ENCODE data around the gene RAMACL.

GRCh38 chr6:166563805-166564204, 22.7 kb downstream of the RAMACL start:
- TF ChIP-seq CTCF (IDR thresholded peaks at IDR 0.05; ENCODE audit: low read depth, low read length) (no peak), MAX (IDR thresholded peaks at IDR 0.05; ENCODE audit: low read depth, low read length) (no peak), POLR2A (IDR thresholded peaks at IDR 0.05; ENCODE audit: extremely low read depth, insufficient read length) (no peak), MYC (IDR thresholded peaks at IDR 0.05; ENCODE audit: low read depth, low read length) (no peak)

Data from NB4 (cell line).